ENCODE results near the gene NRCAM.

GRCh38 chr7:108289852-108290251 lies 166.4 kb downstream of the NRCAM start:
- no peak for TF ChIP-seq POLR2A (IDR thresholded peaks at IDR 0.05; ENCODE audit: low read depth, low read length)
- TF ChIP-seq POU2F2 (IDR thresholded peaks at IDR 0.05; ENCODE audit: low read depth, low read length): no peak
- TF ChIP-seq POLR2AphosphoS5 (IDR thresholded peaks at IDR 0.05; ENCODE audit: low read depth, low read length): no peak
- no peak for TF ChIP-seq TAF1 (IDR thresholded peaks at IDR 0.05; ENCODE audit: low read depth, low read length)
- no peak for TF ChIP-seq SPI1 (IDR thresholded peaks at IDR 0.05; ENCODE audit: low read depth, low read length)
- no peak for TF ChIP-seq PAX5 (IDR thresholded peaks at IDR 0.05; ENCODE audit: insufficient read depth, low read length, severe bottlenecking)

Measured in GM12891 (cell line).